Adrenal gland (tissue), 12 donors: ENCODE results near the gene CHST11. TPM values are rescaled to one million over a fixed set of nuclear protein-coding genes. Genes with fewer than 3 reads are reported as not detected.

Experiments used
- DNase-seq, 7 donors: peaks; one replicate each; pipeline ENCODE4 v3.0.0-alpha.2; 2019 to 2020
- H3K27ac ChIP-seq, 5 donors: fragments of 200-600 bp; sonication (generic) in 4 of 5; 1 replicate in 3 of 5; 2 replicates in 2 of 5; pipeline versions ENCODE4 v1.5.1 to v1.8.0; 2016 to 2020; ENCODE audit warnings: mild to moderate bottlenecking in 1 of 5
- H3K27me3 ChIP-seq: fragments of 200-600 bp; 2 replicates; pipeline ENCODE4 v1.8.0; 2021
- H3K36me3 ChIP-seq, 2 donors: fragments of 200-600 bp; replicated peaks in 1 of 2; 1 replicate in 1 of 2; 2 replicates in 1 of 2; pipeline versions ENCODE4 v1.5.1 to v1.8.0; 2018 to 2022
- H3K4me1 ChIP-seq, 2 donors: fragments of 200-600 bp; replicated peaks in 1 of 2; 1 replicate in 1 of 2; 2 replicates in 1 of 2; pipeline versions ENCODE4 v1.5.1 to v1.8.0; 2018 to 2021
- H3K4me3 ChIP-seq, 4 donors: fragments of 200-600 bp; sonication (generic) in 3 of 4; one replicate each; pipeline ENCODE4 v1.5.1; 2016 to 2018
- H3K9me3 ChIP-seq, 3 donors: fragments of 200-600 bp; sonication (generic) in 1 of 3; replicated peaks in 1 of 3; 1 replicate in 2 of 3; 2 replicates in 1 of 3; pipeline versions ENCODE4 v1.5.1 to v1.8.0; 2016 to 2021
- CTCF ChIP-seq, 6 experiments: fragments of 450-650 bp in 4 of 6; fragments of 200-600 bp in 2 of 6; sonication (generic) in 1 of 6; IDR thresholded peaks; 1 replicate in 5 of 6; 2 replicates in 1 of 6; pipeline versions ENCODE4 v1.5.1 to v1.8.0; 2016 to 2021; ENCODE audit warnings: antibody characterized with exemption in 6 of 6, mild to moderate bottlenecking in 2 of 6, moderate library complexity in 1 of 6
- POLR2A ChIP-seq, 2 donors: fragments of 450-650 bp; IDR thresholded peaks; one replicate each; pipeline ENCODE4 v1.6.1; 2017; ENCODE audit warnings: antibody characterized with exemption in 2 of 2, mild to moderate bottlenecking in 2 of 2, moderate library complexity in 1 of 2
- WGBS, 4 donors: extraction: QIAGEN DNeasy Blood & Tissue Kit in 2 of 4; methylation state at CpG; one replicate each; pipeline versions ENCODE4 v1.1.5 to v1.1.7; 2013 to 2017; 5-methylcytosine and 5-hydroxymethylcytosine counted together
- intact Hi-C, 2 donors: fragments of 100-400 bp; cut with DNase I; formaldehyde crosslinking; loops; one replicate each; pipeline versions ENCODE4 v1.14.1 to v1.15.0; 2022 to 2023
- polyA plus RNA-seq, 3 donors: library from polyadenylated mRNA; stranded (reverse); fragments of 200-250 nt in 2 of 3; fragments of 350-450 nt in 1 of 3; fragmentation: Illumina TruSeq in 1 of 3; extraction: RNeasy Lipid Tissue Mini Kit (QIAGEN cat#74804) in 1 of 3; gene quantifications; one replicate each; pipeline ENCODE4 v1.2.3, GENCODE V29; 2013 to 2014
- total RNA-seq, 9 donors: library from RNA; depleted of rRNA in 4 of 9; stranded (reverse); fragments of >200 nt in 4 of 9; fragments of 120-200 nt in 1 of 9; fragmentation: NEBNext Ultra II Directional in 1 of 9; extraction: Animal tissue kit (Norgen Biotek cat#: 25700) in 1 of 9; gene quantifications; one replicate each; pipeline versions ENCODE4 v1.1.0 to v1.2.4, GENCODE V29; 2013 to 2023
- donor health status: healthy with polysubstance abuse.
- donor health status: Bipolar disorder and iron deficiency.
- donor health status: DM: yes; HTN: yes; CAD: no.
- donor health status: DM: no; HTN: no; CAD: no.
- donor health status: DM: no; HTN: no; CAD: no.
- donor health status: DM: yes; HTN: yes; CAD: no.

The CHST11 gene
- total and polyA plus RNA-seq, 12 donors, result 6.2 to 95.1 (median 29.8) TPM

- Histone ChIP-seq H3K27me3 (no peaks in the 10 kb centered on the region), H3K4me3 (no peak overlapping the region), H3K9me3 (no peaks in the 10 kb centered on the region), H3K36me3 (no peaks in the 10 kb centered on the region), H3K4me1 (peaks cover 0 to 8% of the 10 kb centered on the region in 2 donors), H3K27ac (no peak overlapping the region)
- no peak for DNase-seq
- intact Hi-C loops, result no loop called here
- no peak for TF ChIP-seq POLR2A (IDR thresholded peaks at IDR 0.05)
- no peak for TF ChIP-seq CTCF (IDR thresholded peaks at IDR 0.05)
- 85 to 98% (median 91%) methylated on average over 3 of the region's 3 CpGs for WGBS, 4 donors
These were observed 178.1 kb downstream of the CHST11 start for GRCh38 chr12:104634852-104635251.

GRCh38 chr12:104635607-104636343, 179.0 kb downstream of the CHST11 start:
- no peak overlapping the region for H3K4me3 ChIP-seq
- TF ChIP-seq POLR2A (IDR thresholded peaks at IDR 0.05) (no peak), CTCF (IDR thresholded peaks at IDR 0.05) (no peak)
- H3K4me1 ChIP-seq, result peaks cover 0 to 8% of the 10 kb centered on the region in 2 donors
- H3K27me3 ChIP-seq, result no peaks in the 10 kb centered on the region
- DNase-seq, result no peak
- WGBS, 4 donors, result 96 to 98% (median 97%) methylated on average over 6 of the region's 6 CpGs
- H3K27ac ChIP-seq, result no peak overlapping the region
- no peaks in the 10 kb centered on the region for H3K36me3 ChIP-seq
- intact Hi-C loops, result no loop called here
- H3K9me3 ChIP-seq, result no peaks in the 10 kb centered on the region

- intact Hi-C loops, result no loop called here
- Histone ChIP-seq H3K4me1 (peaks cover 0 to 8% of the 10 kb centered on the region in 2 donors), H3K4me3 (no peak overlapping the region), H3K27ac (no peak overlapping the region), H3K27me3 (no peaks in the 10 kb centered on the region), H3K36me3 (no peaks in the 10 kb centered on the region), H3K9me3 (no peaks in the 10 kb centered on the region)
- TF ChIP-seq POLR2A (IDR thresholded peaks at IDR 0.05) (no peak), CTCF (IDR thresholded peaks at IDR 0.05) (no peak)
- 82 to 92% (median 87%) methylated on average over 2 of the region's 2 CpGs for WGBS, 4 donors
- no peak for DNase-seq
These were observed 179.7 kb downstream of the CHST11 start for GRCh38 chr12:104636496-104636895.

- H3K4me3 ChIP-seq, result no peak overlapping the region
- TF ChIP-seq POLR2A (IDR thresholded peaks at IDR 0.05), result no peak
- no peak for TF ChIP-seq CTCF (IDR thresholded peaks at IDR 0.05)
- WGBS, 4 donors, result 50 to 60% (median 56%) methylated on average over 6 of the region's 6 CpGs
- no peaks in the 10 kb centered on the region for H3K36me3 ChIP-seq
- no peaks in the 10 kb centered on the region for H3K9me3 ChIP-seq
- H3K4me1 ChIP-seq, result peaks cover 0 to 8% of the 10 kb centered on the region in 2 donors
- no peaks in the 10 kb centered on the region for H3K27me3 ChIP-seq
- intact Hi-C loops, result no loop called here
- DNase-seq, result peak in 6 of 7 donors; percentile 29 to 56 (median 33)
- H3K27ac ChIP-seq, result no peak overlapping the region
These were observed 180.9 kb downstream of the CHST11 start for GRCh38 chr12:104637604-104638003.
